Astrocyte of the cerebellum (primary cell): ENCODE results near the gene FHOD3.

Experiments used
- DNase-seq: peaks from one replicate; pipeline ENCODE4 v3.0.0-alpha.2; 2011; ENCODE audit warnings: low read depth
- H3K4me3 ChIP-seq: 2 replicates; pipeline ENCODE4 v1.5.1; 2011; ENCODE audit warnings: mild to moderate bottlenecking, low read depth, low read length, moderate library complexity
- CTCF ChIP-seq: IDR thresholded peaks from 2 replicates; pipeline ENCODE4 v1.5.1; 2012; ENCODE audit warnings: low read length, low read depth, moderate library complexity, mild to moderate bottlenecking; ENCODE audit errors: missing control alignments
- in situ Hi-C: cut with HindIII; loops from 2 replicates; pipeline ENCODE4 v1.10.0; 2017; ENCODE audit warnings: low sequenced_read_pairs

The FHOD3 gene

GRCh38 chr18:36448384-36449290 is 151.1 kb downstream of the FHOD3 start:
- H3K4me3 ChIP-seq = no peak overlapping the region
- DNase-seq = no peak
- in situ Hi-C loops = no loop called here
- TF ChIP-seq CTCF = no peak

- no peak for DNase-seq
- in situ Hi-C loops = no loop called here
- no peak overlapping the region for H3K4me3 ChIP-seq
- no peak for TF ChIP-seq CTCF
Observed at GRCh38 chr18:36449451-36449850, 151.9 kb downstream of the FHOD3 start.

DNA sequence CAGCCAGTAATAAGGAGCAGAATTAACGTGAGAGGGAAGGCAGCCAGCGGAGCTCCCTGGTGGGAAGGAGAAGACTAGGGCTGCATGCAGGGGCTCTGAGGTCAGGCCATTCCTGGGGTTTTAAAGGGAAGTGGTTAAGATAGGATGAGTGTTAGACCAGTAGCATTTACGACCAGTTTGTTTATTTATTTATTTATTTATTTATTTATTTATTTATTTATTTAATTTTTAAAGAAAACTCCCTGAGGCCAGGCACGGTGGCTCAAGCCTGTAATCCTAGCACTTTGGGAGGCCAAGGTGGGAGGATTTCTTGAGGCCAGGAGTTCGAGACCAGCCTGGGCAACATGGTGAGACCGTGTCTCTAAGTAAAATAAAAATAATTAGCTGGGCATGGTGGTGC is 152.8 kb downstream of the FHOD3 start:
- no peak for TF ChIP-seq CTCF
- no peak for DNase-seq
- in situ Hi-C loops = no loop called here
- H3K4me3 ChIP-seq = no peak overlapping the region

DNA sequence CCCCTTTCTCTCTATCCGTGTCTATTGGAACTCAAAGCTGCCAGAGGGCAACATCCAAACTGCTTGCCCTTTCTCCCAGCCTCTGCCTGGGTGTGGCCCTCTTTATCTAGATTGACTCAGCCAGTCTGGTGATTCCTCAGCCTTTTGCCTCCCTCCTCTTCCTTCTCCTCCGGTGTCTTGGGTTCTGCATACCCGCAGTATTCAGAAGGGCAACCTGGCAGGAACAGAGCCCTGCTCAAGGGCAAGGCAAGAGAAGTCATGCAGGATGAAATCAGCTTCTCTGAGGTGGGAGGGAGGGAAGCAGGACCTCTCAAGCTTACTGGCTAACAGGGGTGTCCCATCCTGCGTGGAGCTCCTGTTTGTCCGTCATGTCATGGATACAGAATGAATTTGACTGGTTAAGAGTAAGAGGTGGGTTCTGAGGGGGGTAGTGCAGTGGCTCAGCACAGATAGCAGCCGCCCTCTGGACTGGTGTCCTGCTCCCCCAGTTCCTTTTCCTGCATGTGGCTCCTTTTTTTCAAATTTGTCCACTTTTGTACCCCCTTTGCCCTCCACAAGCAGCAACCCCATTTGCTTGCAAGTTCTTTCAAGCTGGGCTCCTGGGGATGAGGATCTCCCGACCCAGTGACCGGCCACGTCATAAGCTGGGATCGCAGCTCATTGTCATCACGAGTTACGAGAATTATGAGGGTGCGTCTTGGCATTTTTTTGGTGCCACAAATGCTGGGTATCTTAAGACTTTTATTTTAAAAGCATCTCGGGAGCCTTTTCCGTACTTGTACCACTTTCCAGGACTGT is 154.1 kb downstream of the FHOD3 start:
- in situ Hi-C loops = no loop called here
- TF ChIP-seq CTCF = no peak
- no peak overlapping the region for H3K4me3 ChIP-seq
- no peak for DNase-seq

GRCh38 chr18:36454245-36454644 is 156.7 kb downstream of the FHOD3 start:
- no peak overlapping the region for H3K4me3 ChIP-seq
- in situ Hi-C loops = no loop called here
- DNase-seq = no peak
- no peak for TF ChIP-seq CTCF

DNA sequence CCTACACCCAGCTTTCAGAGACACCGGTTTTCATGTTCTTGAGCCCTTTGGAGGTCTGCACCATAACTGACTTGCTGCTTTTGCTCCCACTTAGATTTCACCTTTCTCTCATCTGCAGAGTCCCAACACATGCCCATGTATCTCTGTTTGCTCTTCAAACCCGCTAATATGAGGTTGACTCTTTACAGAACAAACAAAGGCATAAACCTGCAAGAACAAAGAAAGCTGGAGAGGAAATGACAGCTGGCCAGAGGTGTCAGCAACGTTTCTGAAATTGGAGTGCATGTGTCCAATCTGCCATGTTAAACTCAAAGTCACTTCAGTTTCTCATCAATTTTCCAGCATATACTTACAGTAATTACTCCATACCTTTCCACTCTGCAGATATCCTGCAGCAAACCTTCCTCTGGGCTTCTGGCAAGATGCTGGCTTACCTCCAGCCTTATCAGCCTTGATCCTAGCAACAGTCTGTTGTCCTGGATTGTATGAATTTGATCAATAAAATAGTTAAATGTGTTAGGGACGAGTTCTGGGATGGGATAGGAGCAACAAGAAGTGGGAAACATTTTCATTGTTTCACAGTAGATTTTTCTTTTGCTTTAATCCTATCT is 157.4 kb downstream of the FHOD3 start:
- no peak for DNase-seq
- TF ChIP-seq CTCF = no peak
- no peak overlapping the region for H3K4me3 ChIP-seq
- in situ Hi-C loops = no loop called here
